ENCODE data around the gene ADAMTS7. TPM values are rescaled to one million over a fixed set of nuclear protein-coding genes. Genes with fewer than 3 reads are reported as not detected.
A peak's percentile ranks its signal among the peaks of the same experiment; 100 is the strongest.
"Not testable (repeated sequence)": the region's sequence is repeated elsewhere in the genome, so short reads cannot be mapped to it uniquely, and the experiment has no call there.

The ADAMTS7 gene
- total and polyA plus RNA-seq, 4 donors, result 4.9 to 20.4 (median 10.6) TPM

GRCh38 chr15:78791357-78791756, 19.9 kb downstream of the ADAMTS7 start:
- H3K36me3 ChIP-seq (ENCODE audit: control insufficient read depth, insufficient read depth, low read length), result peaks cover 56% of the 10 kb centered on the region
- H3K27me3 ChIP-seq (ENCODE audit: control insufficient read depth, insufficient read depth, low read length), result no peaks in the 10 kb centered on the region
- WGBS (ENCODE audit: insufficient coverage), result 93% methylated on average over 4 of the region's 4 CpGs

GRCh38 chr15:78790027-78790426, 21.2 kb downstream of the ADAMTS7 start:
- DNase-seq (ENCODE audit: low read depth in 4 of 6, low spot score in 6 of 6), result no peak
- Histone ChIP-seq H3K36me3 (ENCODE audit: control insufficient read depth, insufficient read depth, low read length) (peaks cover 45% of the 10 kb centered on the region), H3K27me3 (ENCODE audit: control insufficient read depth, insufficient read depth, low read length) (no peaks in the 10 kb centered on the region), H3K27ac (ENCODE audit: low read depth, low read length) (no peak overlapping the region), H3K4me1 (ENCODE audit: control insufficient read depth, insufficient read depth, low read length) (no peaks in the 10 kb centered on the region), H3K4me3 (ENCODE audit: low read depth, low read length) (no peak overlapping the region), H3K9me3 (ENCODE audit: control insufficient read depth, insufficient read depth, low read length) (no peaks in the 10 kb centered on the region)
- 67% methylated on average over 1 of the region's 4 CpGs for WGBS (ENCODE audit: insufficient coverage)

More at GRCh38 chr15:78791357-78791756, 19.9 kb downstream of the ADAMTS7 start:
- DNase-seq (ENCODE audit: low read depth in 4 of 6, low spot score in 6 of 6), result no peak
- H3K9me3 ChIP-seq (ENCODE audit: control insufficient read depth, insufficient read depth, low read length), result no peaks in the 10 kb centered on the region
- no peaks in the 10 kb centered on the region for H3K4me1 ChIP-seq (ENCODE audit: control insufficient read depth, insufficient read depth, low read length)
- H3K4me3 ChIP-seq (ENCODE audit: low read depth, low read length), result no peak overlapping the region
- H3K27ac ChIP-seq (ENCODE audit: low read depth, low read length), result no peak overlapping the region

- H3K27ac ChIP-seq (ENCODE audit: low read depth, low read length), result no peak overlapping the region
- WGBS (ENCODE audit: insufficient coverage), result 92% methylated on average over 17 of the region's 17 CpGs
- H3K36me3 ChIP-seq (ENCODE audit: control insufficient read depth, insufficient read depth, low read length), result peaks cover 42% of the 10 kb centered on the region
- no peaks in the 10 kb centered on the region for H3K27me3 ChIP-seq (ENCODE audit: control insufficient read depth, insufficient read depth, low read length)
- H3K4me3 ChIP-seq (ENCODE audit: low read depth, low read length), result no peak overlapping the region
- no peaks in the 10 kb centered on the region for H3K4me1 ChIP-seq (ENCODE audit: control insufficient read depth, insufficient read depth, low read length)
- no peaks in the 10 kb centered on the region for H3K9me3 ChIP-seq (ENCODE audit: control insufficient read depth, insufficient read depth, low read length)
- DNase-seq (ENCODE audit: low read depth in 4 of 6, low spot score in 6 of 6), result no peak
These were observed 21.6 kb downstream of the ADAMTS7 start for GRCh38 chr15:78789615-78790014.

- no peaks in the 10 kb centered on the region for H3K4me1 ChIP-seq (ENCODE audit: control insufficient read depth, insufficient read depth, low read length)
- H3K36me3 ChIP-seq (ENCODE audit: control insufficient read depth, insufficient read depth, low read length), result peaks cover 31% of the 10 kb centered on the region
- H3K4me3 ChIP-seq (ENCODE audit: low read depth, low read length), result no peak overlapping the region
- 98% methylated on average over 13 of the region's 14 CpGs for WGBS (ENCODE audit: insufficient coverage)
- no peaks in the 10 kb centered on the region for H3K9me3 ChIP-seq (ENCODE audit: control insufficient read depth, insufficient read depth, low read length)
- no peak overlapping the region for H3K27ac ChIP-seq (ENCODE audit: low read depth, low read length)
- no peak for DNase-seq (ENCODE audit: low read depth in 4 of 6, low spot score in 6 of 6)
- H3K27me3 ChIP-seq (ENCODE audit: control insufficient read depth, insufficient read depth, low read length), result no peaks in the 10 kb centered on the region
These were observed 23.1 kb downstream of the ADAMTS7 start for GRCh38 chr15:78788016-78788660.

- peak in 1 of 6 donors; percentile 40 for DNase-seq (ENCODE audit: low read depth in 4 of 6, low spot score in 6 of 6)
- H3K27me3 ChIP-seq (ENCODE audit: control insufficient read depth, insufficient read depth, low read length); H3K4me3 ChIP-seq (ENCODE audit: low read depth, low read length); H3K4me1 ChIP-seq (ENCODE audit: control insufficient read depth, insufficient read depth, low read length); H3K9me3 ChIP-seq (ENCODE audit: control insufficient read depth, insufficient read depth, low read length); H3K27ac ChIP-seq (ENCODE audit: low read depth, low read length): not testable (repeated sequence)
- WGBS (ENCODE audit: insufficient coverage), result no CpG with 5 or more reads among the region's 2 CpGs
- peaks cover 17% of the 10 kb centered on the region for H3K36me3 ChIP-seq (ENCODE audit: control insufficient read depth, insufficient read depth, low read length)
These were observed 28.9 kb downstream of the ADAMTS7 start for GRCh38 chr15:78782402-78782801.

GRCh38 chr15:78781381-78781780, 29.9 kb downstream of the ADAMTS7 start:
- not testable (repeated sequence) for H3K4me3 ChIP-seq (ENCODE audit: low read depth, low read length); H3K27ac ChIP-seq (ENCODE audit: low read depth, low read length); DNase-seq (ENCODE audit: low read depth in 4 of 6, low spot score in 6 of 6); H3K27me3 ChIP-seq (ENCODE audit: control insufficient read depth, insufficient read depth, low read length); H3K4me1 ChIP-seq (ENCODE audit: control insufficient read depth, insufficient read depth, low read length); H3K9me3 ChIP-seq (ENCODE audit: control insufficient read depth, insufficient read depth, low read length)
- 70% methylated on average over 3 of the region's 4 CpGs for WGBS (ENCODE audit: insufficient coverage)
- H3K36me3 ChIP-seq (ENCODE audit: control insufficient read depth, insufficient read depth, low read length), result peaks cover 21% of the 10 kb centered on the region

GRCh38 chr15:78779975-78780374, 31.3 kb downstream of the ADAMTS7 start:
- not testable (repeated sequence) for H3K4me3 ChIP-seq (ENCODE audit: low read depth, low read length); H3K9me3 ChIP-seq (ENCODE audit: control insufficient read depth, insufficient read depth, low read length); H3K27ac ChIP-seq (ENCODE audit: low read depth, low read length); H3K4me1 ChIP-seq (ENCODE audit: control insufficient read depth, insufficient read depth, low read length); DNase-seq (ENCODE audit: low read depth in 4 of 6, low spot score in 6 of 6); H3K27me3 ChIP-seq (ENCODE audit: control insufficient read depth, insufficient read depth, low read length)
- peaks cover 21% of the 10 kb centered on the region for H3K36me3 ChIP-seq (ENCODE audit: control insufficient read depth, insufficient read depth, low read length)
- WGBS (ENCODE audit: insufficient coverage), result no CpG with 5 or more reads among the region's 9 CpGs

GRCh38 chr15:78779176-78779785, 32.0 kb downstream of the ADAMTS7 start:
- not testable (repeated sequence) for H3K4me1 ChIP-seq (ENCODE audit: control insufficient read depth, insufficient read depth, low read length); H3K27ac ChIP-seq (ENCODE audit: low read depth, low read length); H3K4me3 ChIP-seq (ENCODE audit: low read depth, low read length); H3K27me3 ChIP-seq (ENCODE audit: control insufficient read depth, insufficient read depth, low read length); H3K9me3 ChIP-seq (ENCODE audit: control insufficient read depth, insufficient read depth, low read length); DNase-seq (ENCODE audit: low read depth in 4 of 6, low spot score in 6 of 6)
- peaks cover 21% of the 10 kb centered on the region for H3K36me3 ChIP-seq (ENCODE audit: control insufficient read depth, insufficient read depth, low read length)
- WGBS (ENCODE audit: insufficient coverage), result 82% methylated on average over 8 of the region's 11 CpGs

GRCh38 chr15:78778422-78778821, 32.8 kb downstream of the ADAMTS7 start:
- no peak overlapping the region for H3K4me3 ChIP-seq (ENCODE audit: low read depth, low read length)
- no peaks in the 10 kb centered on the region for H3K27me3 ChIP-seq (ENCODE audit: control insufficient read depth, insufficient read depth, low read length)
- H3K36me3 ChIP-seq (ENCODE audit: control insufficient read depth, insufficient read depth, low read length), result peaks cover 28% of the 10 kb centered on the region
- no peak overlapping the region for H3K27ac ChIP-seq (ENCODE audit: low read depth, low read length)
- DNase-seq (ENCODE audit: low read depth in 4 of 6, low spot score in 6 of 6), result no peak
- no peaks in the 10 kb centered on the region for H3K9me3 ChIP-seq (ENCODE audit: control insufficient read depth, insufficient read depth, low read length)
- WGBS (ENCODE audit: insufficient coverage), result 66% methylated on average over 5 of the region's 5 CpGs
- peaks cover 9% of the 10 kb centered on the region for H3K4me1 ChIP-seq (ENCODE audit: control insufficient read depth, insufficient read depth, low read length)

- not testable (repeated sequence) for H3K27ac ChIP-seq (ENCODE audit: low read depth, low read length); H3K4me3 ChIP-seq (ENCODE audit: low read depth, low read length); H3K4me1 ChIP-seq (ENCODE audit: control insufficient read depth, insufficient read depth, low read length); H3K9me3 ChIP-seq (ENCODE audit: control insufficient read depth, insufficient read depth, low read length); H3K27me3 ChIP-seq (ENCODE audit: control insufficient read depth, insufficient read depth, low read length)
- H3K36me3 ChIP-seq (ENCODE audit: control insufficient read depth, insufficient read depth, low read length), result peaks cover 28% of the 10 kb centered on the region
- WGBS (ENCODE audit: insufficient coverage), result 68% methylated on average over 11 of the region's 12 CpGs
- DNase-seq (ENCODE audit: low read depth in 4 of 6, low spot score in 6 of 6), result peak in 2 of 6 donors; percentile 46 to 87
These were observed 33.3 kb downstream of the ADAMTS7 start for GRCh38 chr15:78777953-78778345.

Data from spinal cord (tissue), 10 donors.